ENCODE data around the gene TSSC4. TPM values are rescaled to one million over a fixed set of nuclear protein-coding genes. Genes with fewer than 3 reads are reported as not detected.

TSSC4 gene
- total RNA-seq, 2 donors from 2014 or later = 26.7 to 40.3 TPM

GRCh38 chr11:2432628-2433071 lies 32.1 kb downstream of the TSSC4 start:
- no peak overlapping the region for H3K27ac ChIP-seq
- H3K27me3 ChIP-seq = no peaks in the 10 kb centered on the region
- H3K4me3 ChIP-seq = no peak overlapping the region
- TF ChIP-seq CTCF (IDR thresholded peaks at IDR 0.05) = no peak
- no peak for DNase-seq (ENCODE audit: low spot score)
- no peaks in the 10 kb centered on the region for H3K4me1 ChIP-seq
- no peaks in the 10 kb centered on the region for H3K36me3 ChIP-seq
- no peaks in the 10 kb centered on the region for H3K9me3 ChIP-seq

GRCh38 chr11:2433106-2433925 lies 32.8 kb downstream of the TSSC4 start:
- Histone ChIP-seq H3K4me1 (no peaks in the 10 kb centered on the region), H3K27ac (no peak overlapping the region), H3K36me3 (no peaks in the 10 kb centered on the region), H3K27me3 (no peaks in the 10 kb centered on the region), H3K4me3 (no peak overlapping the region), H3K9me3 (no peaks in the 10 kb centered on the region)
- TF ChIP-seq CTCF (IDR thresholded peaks at IDR 0.05) = no peak
- DNase-seq (ENCODE audit: low spot score) = no peak

GRCh38 chr11:2434008-2434407 lies 33.5 kb downstream of the TSSC4 start:
- no peak for DNase-seq (ENCODE audit: low spot score)
- H3K4me1 ChIP-seq = no peaks in the 10 kb centered on the region
- H3K27ac ChIP-seq = no peak overlapping the region
- TF ChIP-seq CTCF (IDR thresholded peaks at IDR 0.05) = no peak
- no peaks in the 10 kb centered on the region for H3K27me3 ChIP-seq
- no peaks in the 10 kb centered on the region for H3K36me3 ChIP-seq
- no peak overlapping the region for H3K4me3 ChIP-seq
- no peaks in the 10 kb centered on the region for H3K9me3 ChIP-seq

GRCh38 chr11:2434506-2435255 lies 34.1 kb downstream of the TSSC4 start:
- Histone ChIP-seq H3K27me3 (no peaks in the 10 kb centered on the region), H3K4me1 (no peaks in the 10 kb centered on the region), H3K36me3 (no peaks in the 10 kb centered on the region), H3K27ac (no peak overlapping the region), H3K4me3 (no peak overlapping the region), H3K9me3 (no peaks in the 10 kb centered on the region)
- TF ChIP-seq CTCF (IDR thresholded peaks at IDR 0.05) = no peak
- no peak for DNase-seq (ENCODE audit: low spot score)

GRCh38 chr11:2435288-2436012 lies 34.9 kb downstream of the TSSC4 start:
- Histone ChIP-seq H3K36me3 (no peaks in the 10 kb centered on the region), H3K4me3 (no peak overlapping the region), H3K9me3 (no peaks in the 10 kb centered on the region), H3K27ac (no peak overlapping the region), H3K4me1 (no peaks in the 10 kb centered on the region), H3K27me3 (no peaks in the 10 kb centered on the region)
- DNase-seq (ENCODE audit: low spot score) = no peak
- no peak for TF ChIP-seq CTCF (IDR thresholded peaks at IDR 0.05)
